Uterus (tissue), 4 donors: ENCODE data around the gene MAP3K5. TPM values are rescaled to one million over a fixed set of nuclear protein-coding genes. Genes with fewer than 3 reads are reported as not detected.

Experiments used
- DNase-seq, 2 donors: peaks; one replicate each; pipeline ENCODE4 v3.0.0-alpha.2; 2019 to 2020
- H3K27ac ChIP-seq, 2 donors: fragments of 200-600 bp; sonication (generic); 1 replicate in 1 of 2; 2 replicates in 1 of 2; pipeline ENCODE4 v1.5.1; 2016 to 2018
- H3K27me3 ChIP-seq, 2 donors: fragments of 200-600 bp; sonication (generic); one replicate each; pipeline ENCODE4 v1.5.1; 2018 to 2019; ENCODE audit warnings: control low read depth in 1 of 2
- H3K36me3 ChIP-seq, 2 donors: fragments of 200-600 bp; sonication (generic); one replicate each; pipeline ENCODE4 v1.5.1; 2019; ENCODE audit warnings: control low read depth in 1 of 2
- H3K4me1 ChIP-seq, 2 donors: fragments of 200-600 bp; sonication (generic); one replicate each; pipeline ENCODE4 v1.5.1; 2018 to 2019; ENCODE audit warnings: control low read depth in 1 of 2
- H3K4me3 ChIP-seq, 2 donors: fragments of 200-600 bp; sonication (generic); 1 replicate in 1 of 2; 2 replicates in 1 of 2; pipeline ENCODE4 v1.5.1; 2018 to 2019; ENCODE audit warnings: mild to moderate bottlenecking in 1 of 2
- H3K9me3 ChIP-seq, 2 donors: fragments of 200-600 bp; sonication (generic); one replicate each; pipeline ENCODE4 v1.5.1; 2019; ENCODE audit warnings: control low read depth in 1 of 2
- POLR2A ChIP-seq, 2 donors: fragments of 450-650 bp; IDR thresholded peaks; one replicate each; pipeline ENCODE4 v1.6.1; 2016; ENCODE audit warnings: antibody characterized with exemption in 2 of 2, mild to moderate bottlenecking in 1 of 2, moderate library complexity in 1 of 2
- intact Hi-C: fragments of 100-400 bp; cut with DNase I; formaldehyde crosslinking; loops from one replicate; pipeline ENCODE4 v1.15.1; 2023; ENCODE audit warnings: low total_unique reads
- total RNA-seq, 4 donors: library from RNA; depleted of rRNA in 3 of 4; stranded (reverse); fragments of >200 nt in 3 of 4; gene quantifications; one replicate each; pipeline versions ENCODE4 v1.1.0 to v1.2.4, GENCODE V29; 2014 to 2023
- TF ChIP-seq, protein P1 (sequence below), 4 experiments: fragments of 200-600 bp in 2 of 4; fragments of 450-650 bp in 2 of 4; sonication (generic) in 2 of 4; IDR thresholded peaks; one replicate each; pipeline ENCODE4 v1.5.1; 2016 to 2019; ENCODE audit warnings: antibody characterized with exemption in 4 of 4, mild to moderate bottlenecking in 2 of 4, moderate library complexity in 1 of 4
- donor health status: DM: yes; HTN: yes; CAD: no.

The MAP3K5 gene
- total RNA-seq, 4 donors from 2014 or later = 9.5 to 67.1 (median 15.4) TPM

DNA sequence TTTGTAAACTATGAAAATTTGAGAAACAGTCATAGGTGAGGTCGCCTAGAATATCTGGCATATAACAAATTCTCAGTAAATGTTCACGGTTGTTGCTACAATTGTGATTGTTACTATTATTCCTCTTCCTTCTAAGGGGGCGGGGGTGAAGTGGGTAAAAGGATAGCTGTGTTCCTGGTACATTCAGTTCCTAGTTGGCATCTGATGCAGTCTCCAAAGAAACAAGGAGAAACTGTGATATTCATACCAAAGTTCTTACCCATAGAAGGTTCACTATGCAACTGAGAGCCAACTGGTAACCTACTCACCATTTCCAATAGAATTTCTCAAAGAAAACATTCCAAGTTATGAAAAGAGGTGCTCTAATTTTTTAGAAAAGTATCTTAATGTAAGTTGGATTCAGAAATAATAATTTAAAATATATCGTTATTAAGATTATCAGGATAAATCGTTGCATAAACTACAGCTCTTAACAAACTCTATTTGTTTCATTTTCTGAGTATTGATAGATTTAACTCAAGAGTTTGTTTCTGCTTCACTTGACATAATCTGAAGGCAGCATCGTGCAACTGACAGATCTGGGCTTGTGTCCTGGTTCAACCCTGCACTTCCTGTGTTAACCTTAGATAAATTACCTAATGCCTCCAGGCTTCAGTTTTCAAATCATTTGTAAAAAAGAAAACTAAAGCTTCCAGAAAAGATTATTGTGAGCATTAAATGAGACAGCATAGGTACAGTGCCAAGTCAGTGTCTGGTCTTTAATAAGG, 228.7 kb downstream of the MAP3K5 start:
- no peak overlapping the region for H3K4me3 ChIP-seq
- no peaks in the 10 kb centered on the region for H3K36me3 ChIP-seq
- H3K27me3 ChIP-seq = no peaks in the 10 kb centered on the region
- H3K27ac ChIP-seq = no peak overlapping the region
- TF ChIP-seq, protein P1, sequence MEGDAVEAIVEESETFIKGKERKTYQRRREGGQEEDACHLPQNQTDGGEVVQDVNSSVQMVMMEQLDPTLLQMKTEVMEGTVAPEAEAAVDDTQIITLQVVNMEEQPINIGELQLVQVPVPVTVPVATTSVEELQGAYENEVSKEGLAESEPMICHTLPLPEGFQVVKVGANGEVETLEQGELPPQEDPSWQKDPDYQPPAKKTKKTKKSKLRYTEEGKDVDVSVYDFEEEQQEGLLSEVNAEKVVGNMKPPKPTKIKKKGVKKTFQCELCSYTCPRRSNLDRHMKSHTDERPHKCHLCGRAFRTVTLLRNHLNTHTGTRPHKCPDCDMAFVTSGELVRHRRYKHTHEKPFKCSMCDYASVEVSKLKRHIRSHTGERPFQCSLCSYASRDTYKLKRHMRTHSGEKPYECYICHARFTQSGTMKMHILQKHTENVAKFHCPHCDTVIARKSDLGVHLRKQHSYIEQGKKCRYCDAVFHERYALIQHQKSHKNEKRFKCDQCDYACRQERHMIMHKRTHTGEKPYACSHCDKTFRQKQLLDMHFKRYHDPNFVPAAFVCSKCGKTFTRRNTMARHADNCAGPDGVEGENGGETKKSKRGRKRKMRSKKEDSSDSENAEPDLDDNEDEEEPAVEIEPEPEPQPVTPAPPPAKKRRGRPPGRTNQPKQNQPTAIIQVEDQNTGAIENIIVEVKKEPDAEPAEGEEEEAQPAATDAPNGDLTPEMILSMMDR (IDR thresholded peaks at IDR 0.05) = no peak
- TF ChIP-seq POLR2A (IDR thresholded peaks at IDR 0.05) = no peak
- no peaks in the 10 kb centered on the region for H3K4me1 ChIP-seq
- intact Hi-C loops = no loop called here
- no peaks in the 10 kb centered on the region for H3K9me3 ChIP-seq
- DNase-seq = no peak

DNA sequence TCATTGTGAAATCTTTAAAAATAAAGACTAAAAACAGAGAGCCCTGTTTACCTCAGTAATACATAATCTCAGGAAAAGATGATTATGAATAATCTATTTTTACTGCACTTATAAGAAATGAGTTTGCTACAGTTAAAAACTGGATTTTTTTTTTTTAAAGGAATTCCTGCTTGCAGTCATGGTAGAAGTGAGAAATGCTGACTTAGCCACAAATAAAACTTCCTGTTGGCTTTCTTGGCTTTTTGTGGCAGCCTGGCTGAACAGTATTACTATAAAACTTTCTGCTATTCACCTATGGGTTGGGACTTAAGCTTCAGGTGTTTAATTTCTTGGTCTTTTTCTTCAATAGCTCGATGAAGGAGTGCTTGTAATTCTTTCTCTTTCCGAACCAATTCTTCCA, 230.1 kb downstream of the MAP3K5 start:
- Histone ChIP-seq H3K27ac (no peak overlapping the region), H3K9me3 (no peaks in the 10 kb centered on the region), H3K36me3 (no peaks in the 10 kb centered on the region), H3K4me3 (no peak overlapping the region), H3K4me1 (no peaks in the 10 kb centered on the region), H3K27me3 (no peaks in the 10 kb centered on the region)
- no peak for DNase-seq
- intact Hi-C loops = no loop called here
- TF ChIP-seq, protein P1 (IDR thresholded peaks at IDR 0.05) = no peak
- TF ChIP-seq POLR2A (IDR thresholded peaks at IDR 0.05) = no peak

DNA sequence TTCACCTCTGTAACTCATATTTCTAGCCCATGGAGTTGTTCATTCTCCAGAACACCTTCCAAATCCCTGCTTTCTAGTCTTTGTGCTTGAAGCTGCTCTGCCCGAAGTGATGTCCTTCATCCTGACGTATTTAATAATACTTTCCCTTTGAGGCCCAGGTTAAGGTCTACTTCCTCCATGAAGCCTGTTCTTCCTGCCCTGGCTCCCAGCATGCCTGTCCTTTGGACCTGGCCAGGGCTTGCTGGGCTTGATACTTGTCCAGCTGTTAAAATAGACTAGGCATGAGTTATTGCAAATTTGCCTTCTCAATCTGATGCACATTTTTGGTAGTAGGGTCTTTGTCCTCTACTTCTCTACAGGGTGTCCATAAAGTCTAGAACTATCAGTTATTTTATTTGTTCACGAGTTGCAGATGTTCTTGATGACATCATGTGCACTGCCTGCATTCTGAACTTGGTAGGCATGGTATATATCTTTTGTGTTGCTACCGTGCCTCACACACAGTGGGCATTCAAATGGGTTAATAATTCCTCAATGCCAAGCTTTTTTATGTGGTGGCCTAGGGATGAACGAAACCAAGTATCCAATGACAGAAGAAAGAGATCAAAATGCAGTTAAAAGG, 239.0 kb downstream of the MAP3K5 start:
- peaks cover 0 to 6% of the 10 kb centered on the region in 2 donors for H3K4me1 ChIP-seq
- intact Hi-C loops = no loop called here
- peaks cover 0 to 5% of the 10 kb centered on the region in 2 donors for H3K27me3 ChIP-seq
- no peak for DNase-seq
- TF ChIP-seq, protein P1 (IDR thresholded peaks at IDR 0.05) = no peak
- no peak for TF ChIP-seq POLR2A (IDR thresholded peaks at IDR 0.05)
- H3K27ac ChIP-seq = no peak overlapping the region
- no peak overlapping the region for H3K4me3 ChIP-seq
- no peaks in the 10 kb centered on the region for H3K9me3 ChIP-seq
- H3K36me3 ChIP-seq = no peaks in the 10 kb centered on the region

DNA sequence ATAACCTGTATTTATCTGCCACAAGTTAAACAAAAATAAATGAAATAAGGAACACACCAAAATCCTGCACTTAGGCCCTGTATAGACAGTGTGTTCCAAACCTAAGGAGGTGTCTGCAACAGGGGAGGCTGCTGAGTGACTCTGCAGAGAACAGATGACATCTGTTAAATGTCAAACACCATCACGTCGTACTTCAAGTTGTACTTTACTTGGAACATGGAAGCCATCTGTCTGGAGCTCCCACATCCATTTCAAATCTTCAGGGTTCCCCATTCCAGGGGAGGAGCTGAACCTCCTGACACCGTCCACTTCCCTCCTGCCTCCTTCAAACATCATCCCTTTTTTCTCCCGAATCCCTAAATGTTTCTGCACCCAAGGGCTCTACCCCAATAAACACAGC, 240.2 kb downstream of the MAP3K5 start:
- intact Hi-C loops = no loop called here
- Histone ChIP-seq H3K4me3 (no peak overlapping the region), H3K4me1 (peaks cover 0 to 6% of the 10 kb centered on the region in 2 donors), H3K9me3 (no peaks in the 10 kb centered on the region), H3K27ac (no peak overlapping the region), H3K27me3 (peaks cover 0 to 5% of the 10 kb centered on the region in 2 donors), H3K36me3 (no peaks in the 10 kb centered on the region)
- TF ChIP-seq POLR2A (IDR thresholded peaks at IDR 0.05) = no peak
- TF ChIP-seq, protein P1 (IDR thresholded peaks at IDR 0.05) = no peak
- no peak for DNase-seq

DNA sequence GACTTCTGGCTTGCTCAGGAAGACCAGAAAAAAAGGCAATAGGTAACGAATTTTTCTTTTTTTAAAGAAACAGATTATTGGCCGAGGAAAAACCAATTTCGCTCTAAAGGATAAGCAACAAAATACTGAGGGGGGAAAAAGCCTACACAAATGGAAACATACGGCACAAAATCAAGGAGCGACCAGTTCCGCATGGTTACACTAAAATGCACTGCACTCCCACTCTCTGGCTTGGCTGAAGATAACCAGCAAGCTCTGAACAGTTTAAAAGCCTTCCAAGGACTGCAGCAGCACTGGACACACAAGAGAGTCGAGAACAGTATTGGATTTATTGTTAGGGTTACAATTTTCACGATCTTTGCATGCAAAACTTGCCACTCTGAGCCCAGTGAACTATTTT, 241.2 kb downstream of the MAP3K5 start:
- no peak overlapping the region for H3K27ac ChIP-seq
- H3K9me3 ChIP-seq = no peaks in the 10 kb centered on the region
- no peaks in the 10 kb centered on the region for H3K36me3 ChIP-seq
- intact Hi-C loops = no loop called here
- peaks cover 0 to 6% of the 10 kb centered on the region in 2 donors for H3K4me1 ChIP-seq
- peaks cover 0 to 5% of the 10 kb centered on the region in 2 donors for H3K27me3 ChIP-seq
- H3K4me3 ChIP-seq = no peak overlapping the region
- TF ChIP-seq, protein P1 (IDR thresholded peaks at IDR 0.05) = no peak
- TF ChIP-seq POLR2A (IDR thresholded peaks at IDR 0.05) = no peak
- DNase-seq = no peak
